CD14-positive monocyte (primary cell): ENCODE data around the gene FRMPD4. TPM values are rescaled to one million over a fixed set of nuclear protein-coding genes. Genes with fewer than 3 reads are reported as not detected.

Experiments used
- DNase-seq, 3 donors: peaks; one replicate each; pipeline ENCODE4 v3.0.0-alpha.2; 2011 to 2022
- H2AFZ ChIP-seq: 2 replicates; pipeline ENCODE4 v1.6.0; 2012; ENCODE audit warnings: mild to moderate bottlenecking, low read depth, low read length, inconsistent platforms; ENCODE audit not compliant: insufficient read depth, poor library complexity, severe bottlenecking
- H3K27ac ChIP-seq, 2 donors: 1 replicate in 1 of 2; 2 replicates in 1 of 2; pipeline ENCODE4 v1.5.1; 2012 to 2013; ENCODE audit warnings: low read length in 2 of 2, control low read depth in 1 of 2, inconsistent platforms in 1 of 2, low read depth in 1 of 2, mild to moderate bottlenecking in 1 of 2
- H3K27me3 ChIP-seq, 2 donors: one replicate each; pipeline versions ENCODE4 v1.6.0 to v1.6.1; 2011 to 2013; ENCODE audit warnings: low read length in 2 of 2; ENCODE audit not compliant: control insufficient read depth in 2 of 2, insufficient read depth in 2 of 2
- H3K36me3 ChIP-seq, 2 donors: replicated peaks in 1 of 2; 1 replicate in 1 of 2; 2 replicates in 1 of 2; pipeline versions ENCODE4 v1.5.1 to v1.6.1; 2012 to 2013; ENCODE audit warnings: low read length in 2 of 2, control low read depth in 1 of 2, inconsistent platforms in 1 of 2, mild to moderate bottlenecking in 1 of 2; ENCODE audit not compliant: insufficient read depth in 2 of 2, control insufficient read depth in 1 of 2
- H3K4me1 ChIP-seq, 2 donors: 1 replicate in 1 of 2; 2 replicates in 1 of 2; pipeline versions ENCODE4 v1.5.1 to v1.6.1; 2012 to 2013; ENCODE audit warnings: low read length in 2 of 2, control low read depth in 1 of 2, inconsistent platforms in 1 of 2, mild to moderate bottlenecking in 1 of 2, moderate library complexity in 1 of 2; ENCODE audit not compliant: insufficient read depth in 2 of 2, control insufficient read depth in 1 of 2
- H3K4me2 ChIP-seq: replicated peaks from 2 replicates; pipeline ENCODE3; 2012; ENCODE audit warnings: low read length, moderate library complexity, mild to moderate bottlenecking; ENCODE audit not compliant: poor library complexity, severe bottlenecking; ENCODE audit errors: extremely low read depth
- H3K4me3 ChIP-seq, 3 experiments: fragments of 200-600 bp in 1 of 3; sonication (generic) in 1 of 3; replicated peaks in 1 of 3; 1 replicate in 2 of 3; 2 replicates in 1 of 3; pipeline ENCODE4 v1.5.1; 2011 to 2013; ENCODE audit warnings: low read length in 3 of 3, mild to moderate bottlenecking in 3 of 3, control low read depth in 2 of 3, low read depth in 2 of 3, inconsistent platforms in 1 of 3, moderate library complexity in 1 of 3
- H3K79me2 ChIP-seq: 2 replicates; pipeline ENCODE4 v1.6.0; 2012; ENCODE audit warnings: mild to moderate bottlenecking, control low read depth, inconsistent platforms, low read length, moderate library complexity; ENCODE audit not compliant: insufficient read depth
- H3K9ac ChIP-seq: 2 replicates; pipeline ENCODE4 v1.6.0; 2017; ENCODE audit warnings: low read length, mild to moderate bottlenecking; ENCODE audit not compliant: insufficient read depth, poor library complexity, severe bottlenecking
- H3K9me3 ChIP-seq, 2 donors: replicated peaks in 1 of 2; 1 replicate in 1 of 2; 2 replicates in 1 of 2; pipeline versions ENCODE4 v1.5.1 to v1.6.1; 2012 to 2013; ENCODE audit warnings: low read length in 2 of 2, control low read depth in 1 of 2; ENCODE audit not compliant: control insufficient read depth in 1 of 2, insufficient read depth in 1 of 2
- H4K20me1 ChIP-seq: 2 replicates; pipeline ENCODE4 v1.6.0; 2012; ENCODE audit warnings: mild to moderate bottlenecking, low read length, control low read depth, moderate library complexity; ENCODE audit not compliant: insufficient read depth
- H3K27ac Mint-ChIP-seq, 7 donors: one replicate each; pipeline ENCODE4 v1.8.0; 2020; ENCODE audit warnings: mild to moderate bottlenecking in 7 of 7, mixed read lengths in 7 of 7, moderate library complexity in 6 of 7, inconsistent platforms in 2 of 7
- H3K27me3 Mint-ChIP-seq, 3 donors: one replicate each; pipeline ENCODE4 v1.8.0; 2021 to 2022; ENCODE audit warnings: low read depth in 3 of 3, mild to moderate bottlenecking in 3 of 3, mixed read lengths in 3 of 3, moderate library complexity in 3 of 3, inconsistent platforms in 1 of 3
- H3K36me3 Mint-ChIP-seq, 2 donors: one replicate each; pipeline ENCODE4 v1.8.0; 2020; ENCODE audit warnings: mixed read lengths in 2 of 2, inconsistent platforms in 1 of 2, mild to moderate bottlenecking in 1 of 2
- H3K4me1 Mint-ChIP-seq: one replicate; pipeline ENCODE4 v1.8.0; 2020; ENCODE audit warnings: mild to moderate bottlenecking, mixed read lengths
- H3K4me3 Mint-ChIP-seq, 2 donors: one replicate each; pipeline ENCODE4 v1.8.0; 2020; ENCODE audit warnings: mild to moderate bottlenecking in 2 of 2, mixed read lengths in 2 of 2, moderate library complexity in 1 of 2
- H3K9me3 Mint-ChIP-seq, 7 donors: one replicate each; pipeline ENCODE4 v1.8.0; 2020 to 2022; ENCODE audit warnings: mixed read lengths in 7 of 7, mild to moderate bottlenecking in 6 of 7, moderate library complexity in 6 of 7, inconsistent platforms in 2 of 7
- CTCF ChIP-seq: fragments of 200-600 bp; IDR thresholded peaks from one replicate; pipeline ENCODE4 v1.8.0; 2022; ENCODE audit warnings: antibody characterized with exemption, mild to moderate bottlenecking
- WGBS: methylation state at CpG from one replicate; pipeline ENCODE4 v1.1.5; 2013; ENCODE audit warnings: missing lambda C conversion rate; ENCODE audit not compliant: insufficient coverage; 5-methylcytosine and 5-hydroxymethylcytosine counted together
- intact Hi-C, 2 donors: fragments of 100-400 bp; cut with micrococcal nuclease; formaldehyde crosslinking; loops; one replicate each; pipeline versions ENCODE4 v1.15.0 to v1.15.1; 2023
- polyA plus RNA-seq, 3 donors: library from polyadenylated mRNA; depleted of rRNA in 1 of 3; unstranded in 2 of 3; stranded (reverse) in 1 of 3; fragments of 300-500 nt in 2 of 3; fragments of >200 nt in 1 of 3; fragmentation: Illumina TruSeq in 2 of 3; gene quantifications; 1 replicate in 2 of 3; 2 replicates in 1 of 3; pipeline ENCODE4 v1.2.3, GENCODE V29; 2012 to 2021

FRMPD4 gene
- polyA plus RNA-seq, 3 donors: not detected

- Mint-ChIP-seq H3K27ac (no peak overlapping the region), H3K27me3 (peaks cover 0 to 3% (median 1%) of the 10 kb centered on the region in 3 donors), H3K4me3 (no peak overlapping the region), H3K4me1 (no peaks in the 10 kb centered on the region), H3K36me3 (no peaks in the 10 kb centered on the region), H3K9me3 (no peaks in the 10 kb centered on the region)
- H3K79me2 ChIP-seq: no peaks in the 10 kb centered on the region
- intact Hi-C loops: no loop called here
- no peaks in the 10 kb centered on the region for H4K20me1 ChIP-seq
- H3K27me3 ChIP-seq: no peaks in the 10 kb centered on the region
- TF ChIP-seq CTCF: no peak
- DNase-seq: no peak
- 26% methylated on average over 3 of the region's 8 CpGs for WGBS
- no peaks in the 10 kb centered on the region for H3K9me3 ChIP-seq
- no peak overlapping the region for H3K4me3 ChIP-seq
- H3K4me1 ChIP-seq: no peaks in the 10 kb centered on the region
- H3K9ac ChIP-seq: no peak overlapping the region
- H3K36me3 ChIP-seq: no peaks in the 10 kb centered on the region
- no peak overlapping the region for H3K27ac ChIP-seq
- no peak overlapping the region for H3K4me2 ChIP-seq
- no peak overlapping the region for H2AFZ ChIP-seq
Measured at GRCh38 chrX:12349201-12349600, 210.9 kb downstream of the FRMPD4 start.

GRCh38 chrX:12352922-12353321 lies 214.6 kb downstream of the FRMPD4 start:
- TF ChIP-seq CTCF: no peak
- Histone ChIP-seq H3K36me3 (no peaks in the 10 kb centered on the region), H3K9ac (no peak overlapping the region), H2AFZ (no peak overlapping the region), H3K4me3 (no peak overlapping the region), H3K4me1 (no peaks in the 10 kb centered on the region), H3K4me2 (no peak overlapping the region), H3K9me3 (no peaks in the 10 kb centered on the region), H4K20me1 (no peaks in the 10 kb centered on the region), H3K27ac (no peak overlapping the region), H3K79me2 (no peaks in the 10 kb centered on the region), H3K27me3 (no peaks in the 10 kb centered on the region)
- Mint-ChIP-seq H3K9me3 (no peaks in the 10 kb centered on the region), H3K27ac (no peak overlapping the region), H3K4me3 (no peak overlapping the region), H3K27me3 (peaks cover 0 to 5% (median 0%) of the 10 kb centered on the region in 3 donors), H3K4me1 (no peaks in the 10 kb centered on the region), H3K36me3 (no peaks in the 10 kb centered on the region)
- no CpG with 5 or more reads among the region's 5 CpGs for WGBS
- no peak for DNase-seq
- intact Hi-C loops: no loop called here
